Kidney tubule cell (primary cell): ENCODE results near the gene NELL2.

Source experiments
- DNase-seq: peaks from one replicate; pipeline ENCODE4 v3.0.0-alpha.2; 2018; ENCODE audit warnings: low spot score

NELL2 gene

GRCh38 chr12:44616402-44616801 is 259.7 kb downstream of the NELL2 start:
- no peak for DNase-seq

DNA sequence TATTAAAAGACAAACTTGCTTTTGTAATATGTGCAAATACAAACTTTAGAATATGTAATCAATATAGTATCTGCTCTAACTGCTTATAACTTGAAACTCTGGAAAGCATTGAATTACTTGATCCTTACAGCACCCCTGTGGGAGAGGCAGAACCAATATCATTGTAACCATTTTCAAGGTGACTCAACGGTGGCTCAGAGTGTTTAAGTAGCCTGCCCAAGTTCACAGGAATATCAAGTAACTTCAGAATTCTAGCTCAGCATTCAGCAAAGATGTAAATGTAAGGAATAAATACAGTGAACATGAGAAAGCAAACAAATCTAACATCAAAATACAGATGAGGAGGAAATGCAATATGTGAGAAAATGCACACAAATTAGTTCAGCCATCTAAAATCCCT is 264.6 kb downstream of the NELL2 start:
- no peak for DNase-seq

GRCh38 chr12:44603701-44604100 is 272.4 kb downstream of the NELL2 start:
- DNase-seq, result no peak

DNA sequence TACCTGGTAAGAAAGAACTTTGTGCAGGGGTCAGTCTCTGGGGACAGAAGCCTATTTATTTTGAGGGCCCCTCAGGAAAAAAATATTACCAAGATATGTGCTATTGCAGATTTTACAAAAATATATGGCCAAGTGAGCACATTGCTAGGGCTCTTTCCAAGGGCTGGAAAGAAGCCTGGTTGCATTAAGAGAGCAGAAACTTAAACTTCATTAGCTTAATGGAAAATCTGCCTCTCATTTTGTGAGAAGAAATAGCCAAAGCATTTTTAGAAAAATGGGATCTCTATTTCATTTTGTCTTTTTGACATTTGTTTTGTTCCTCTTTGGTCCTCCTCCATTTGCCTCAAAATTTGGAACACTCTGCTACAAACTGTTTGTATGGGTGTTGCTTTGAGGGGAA is 283.5 kb downstream of the NELL2 start:
- DNase-seq, result no peak

DNA sequence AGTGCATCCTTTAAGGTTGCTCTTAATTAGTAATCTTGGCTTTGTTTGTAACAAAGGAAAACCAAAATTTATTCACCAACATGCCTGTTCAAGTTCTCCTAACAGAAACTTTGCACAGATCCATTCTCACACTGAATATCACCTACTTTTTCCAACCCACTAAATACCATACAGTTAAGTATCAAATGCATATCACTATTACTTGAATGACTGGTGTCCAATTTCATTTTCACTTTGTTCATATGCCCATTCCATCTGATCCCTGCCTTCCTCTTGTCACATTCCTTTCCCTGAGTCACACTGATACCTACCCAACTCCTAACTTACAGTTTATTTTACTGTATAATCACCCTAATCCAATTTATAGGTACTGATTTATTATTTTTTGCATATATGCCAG is 286.4 kb downstream of the NELL2 start:
- DNase-seq, result peak; percentile 41

DNA sequence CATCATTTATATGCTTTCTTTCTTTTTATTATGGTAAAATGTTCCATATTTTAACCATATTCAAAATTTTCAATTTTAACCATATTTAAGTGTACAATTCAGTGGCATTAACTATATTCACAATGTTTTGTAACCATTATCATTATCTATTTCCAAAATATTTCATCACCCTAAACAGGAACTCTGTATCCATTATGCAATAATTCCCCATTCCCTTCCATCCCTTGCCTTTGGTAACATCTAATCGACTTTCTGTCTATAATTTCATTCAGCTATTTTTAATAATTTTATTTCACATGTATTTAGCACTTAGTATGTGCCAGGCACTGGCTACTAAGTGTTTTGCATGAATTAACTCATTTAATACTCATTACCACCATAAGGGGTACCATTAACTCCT is 287.5 kb downstream of the NELL2 start:
- DNase-seq, result no peak

DNA sequence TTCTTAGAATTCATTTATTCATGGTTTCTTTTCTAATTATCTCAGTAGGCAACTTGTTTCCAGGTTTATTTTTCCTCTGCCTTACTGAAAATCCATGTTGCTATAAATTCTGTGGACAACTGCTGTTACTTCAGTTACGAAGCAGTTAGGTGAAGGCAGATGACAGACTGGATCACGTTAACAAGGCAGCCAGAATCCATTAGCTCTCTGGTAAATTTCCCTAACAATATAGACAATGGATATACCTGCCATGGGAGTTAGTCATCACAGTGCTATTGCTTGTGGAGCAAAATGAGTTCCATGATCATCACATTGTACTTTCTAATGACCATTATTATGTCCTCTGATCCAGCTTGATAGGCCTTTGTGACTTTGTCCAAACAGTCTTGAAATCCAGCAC is 291.5 kb downstream of the NELL2 start:
- DNase-seq, result no peak

- peak; percentile 25 for DNase-seq
Measured at GRCh38 chr12:44582521-44582920, 293.6 kb downstream of the NELL2 start.

GRCh38 chr12:44581642-44582242 is 294.4 kb downstream of the NELL2 start:
- DNase-seq, result peak; percentile 6

- DNase-seq, result no peak
Measured at GRCh38 chr12:44574586-44574985, 301.5 kb downstream of the NELL2 start.

DNA sequence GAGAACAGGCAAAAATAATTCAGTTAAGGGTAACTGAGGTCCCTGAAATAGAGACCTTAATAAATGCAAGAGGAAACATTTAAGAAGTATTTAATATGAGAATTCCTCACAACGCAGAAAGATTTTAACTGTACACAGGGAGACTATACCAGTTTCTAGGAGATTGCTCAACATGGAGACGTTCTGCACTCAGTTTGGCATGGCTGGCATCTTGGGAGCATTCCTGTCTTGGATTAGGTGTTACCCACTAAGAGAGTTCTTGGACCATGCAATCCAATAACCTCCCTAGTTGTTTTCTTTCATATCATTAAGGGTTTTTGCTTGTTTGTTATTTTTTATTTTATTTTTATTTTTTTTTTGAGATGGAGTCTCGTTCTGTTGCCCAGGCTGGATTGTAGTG is 302.4 kb downstream of the NELL2 start:
- DNase-seq, result no peak

GRCh38 chr12:44571006-44571550 is 305.0 kb downstream of the NELL2 start:
- no peak for DNase-seq

- DNase-seq, result no peak
Measured at GRCh38 chr12:44570036-44570583, 306.0 kb downstream of the NELL2 start.

DNA sequence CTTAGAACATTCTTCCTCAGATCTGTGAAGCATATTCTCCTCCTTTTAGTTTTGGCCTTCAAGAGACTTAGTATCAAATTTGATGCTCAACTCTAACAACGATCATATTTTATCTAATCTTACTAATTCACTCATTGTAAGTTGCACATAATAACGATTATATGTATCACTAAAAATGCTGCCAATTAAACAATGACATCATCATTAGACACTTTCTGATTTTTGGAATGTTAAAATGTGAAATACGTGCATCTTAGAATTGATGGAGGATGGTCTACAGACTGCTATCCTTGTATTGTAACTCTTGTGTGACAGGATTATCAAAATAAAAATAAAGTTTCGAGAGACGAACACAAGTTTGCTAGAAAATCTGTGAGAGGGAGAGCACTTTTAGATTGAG is 311.0 kb downstream of the NELL2 start:
- DNase-seq, result no peak

DNA sequence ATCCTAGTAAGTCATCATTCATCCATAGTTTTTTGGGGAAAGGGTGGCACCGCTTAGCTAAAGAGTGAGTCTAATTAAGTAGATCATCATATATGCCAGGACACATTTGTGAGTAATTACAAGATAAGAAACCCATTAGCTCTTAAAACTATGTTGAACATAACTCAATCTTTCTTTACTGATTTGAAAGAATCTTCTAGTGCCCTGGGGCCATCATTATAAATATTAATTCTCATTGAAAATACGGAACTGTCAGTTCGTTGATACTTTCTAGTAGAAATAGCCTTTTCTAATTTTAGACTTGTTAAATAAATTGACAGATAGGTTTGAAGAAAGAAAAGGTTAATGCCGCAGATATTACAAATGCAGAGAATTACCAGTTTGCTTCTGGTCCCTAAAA is 312.6 kb downstream of the NELL2 start:
- no peak for DNase-seq

GRCh38 chr12:44558340-44559100 is 317.6 kb downstream of the NELL2 start:
- DNase-seq, result no peak

GRCh38 chr12:44555454-44555853 is 320.7 kb downstream of the NELL2 start:
- no peak for DNase-seq

DNA sequence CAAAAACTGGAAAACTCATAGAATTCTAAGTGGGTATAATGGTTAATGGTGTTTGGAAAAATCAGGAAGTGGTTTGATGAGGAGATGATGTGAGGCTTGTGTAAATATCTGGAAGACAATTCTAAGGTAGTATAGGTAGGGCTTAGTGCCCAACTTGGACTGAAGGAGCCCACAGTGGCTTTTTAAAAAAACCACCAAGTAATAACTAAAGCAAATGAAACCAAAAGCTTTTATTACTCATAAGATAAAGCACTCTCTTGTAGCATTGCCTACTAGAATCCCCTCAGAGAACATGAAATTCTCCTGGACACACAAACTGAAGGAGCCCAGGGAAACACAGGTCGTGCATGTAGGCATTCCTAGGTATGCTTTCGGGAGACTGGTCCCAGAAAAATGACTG is 324.5 kb downstream of the NELL2 start:
- no peak for DNase-seq

DNA sequence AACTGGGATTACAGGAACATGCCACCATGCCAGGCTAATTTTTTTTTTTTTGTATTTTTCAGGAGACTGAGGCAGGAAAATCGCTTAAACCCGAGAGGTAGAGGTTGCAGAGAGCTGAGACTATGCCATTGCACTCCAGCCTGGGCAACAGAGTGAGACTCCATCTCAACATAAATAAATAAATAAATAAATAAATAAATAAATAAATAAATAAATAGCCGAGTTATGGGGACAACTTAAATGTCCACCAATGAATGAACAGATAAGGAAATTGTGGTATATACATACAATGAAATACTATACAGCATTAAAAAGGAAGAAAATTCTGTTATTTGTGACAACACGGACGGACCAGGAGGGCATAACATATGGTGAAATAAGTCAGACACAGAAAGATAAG is 325.7 kb downstream of the NELL2 start:
- no peak for DNase-seq

DNA sequence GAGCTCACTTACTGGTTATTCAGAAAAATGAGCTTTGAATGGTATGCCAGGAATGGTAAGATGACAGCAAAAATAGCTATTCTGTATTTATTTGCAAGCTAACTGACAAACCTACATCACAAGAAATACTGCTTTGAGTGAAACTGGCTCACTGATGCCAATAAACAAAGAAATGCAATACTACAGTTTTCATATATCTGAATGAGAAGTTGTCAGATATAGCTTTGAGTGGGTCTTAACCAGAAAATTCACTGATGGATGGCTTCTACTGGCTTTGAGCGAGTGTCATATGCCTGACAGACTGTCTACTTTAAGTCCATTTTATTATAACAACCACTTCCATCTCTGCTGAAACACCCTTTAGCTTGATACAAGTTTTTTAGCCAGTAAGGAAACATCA is 330.1 kb downstream of the NELL2 start:
- no peak for DNase-seq

DNA sequence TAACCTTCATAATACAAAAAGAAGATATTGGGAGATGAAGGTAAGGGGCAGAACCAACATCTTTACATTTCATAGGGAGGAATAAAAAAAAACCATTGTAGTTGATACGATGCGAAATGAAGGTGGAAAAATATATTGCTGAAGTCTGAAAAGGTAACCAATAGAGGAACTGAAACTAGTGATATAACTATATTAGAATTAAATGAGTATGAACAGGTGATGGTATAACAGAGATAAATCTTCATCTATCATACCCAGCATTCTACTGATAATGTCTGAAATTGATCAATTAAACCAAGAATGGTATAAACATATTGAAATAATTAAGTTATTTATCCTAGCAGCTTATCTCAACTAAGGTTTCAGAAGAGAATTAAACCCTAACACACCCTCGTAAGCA is 332.1 kb downstream of the NELL2 start:
- DNase-seq, result no peak

DNA sequence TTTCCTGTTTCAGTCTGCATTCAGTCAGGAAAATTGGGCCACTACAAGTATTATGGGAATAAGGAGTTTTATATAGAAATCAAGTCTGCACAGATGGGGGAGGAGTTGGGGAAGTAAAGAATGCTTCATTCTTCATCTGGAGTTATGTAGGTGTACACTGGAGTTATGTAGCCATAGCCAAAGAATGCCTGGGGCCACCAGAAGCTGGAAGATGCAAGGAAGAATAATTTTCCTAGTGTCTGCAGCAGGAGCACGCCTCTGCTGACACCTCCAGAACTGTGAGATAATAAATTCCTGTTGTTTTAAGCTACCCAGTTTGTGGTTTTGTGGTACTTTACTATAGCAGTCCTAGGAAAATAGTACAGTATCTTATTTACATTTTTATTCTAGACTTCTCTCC is 333.4 kb downstream of the NELL2 start:
- no peak for DNase-seq

DNA sequence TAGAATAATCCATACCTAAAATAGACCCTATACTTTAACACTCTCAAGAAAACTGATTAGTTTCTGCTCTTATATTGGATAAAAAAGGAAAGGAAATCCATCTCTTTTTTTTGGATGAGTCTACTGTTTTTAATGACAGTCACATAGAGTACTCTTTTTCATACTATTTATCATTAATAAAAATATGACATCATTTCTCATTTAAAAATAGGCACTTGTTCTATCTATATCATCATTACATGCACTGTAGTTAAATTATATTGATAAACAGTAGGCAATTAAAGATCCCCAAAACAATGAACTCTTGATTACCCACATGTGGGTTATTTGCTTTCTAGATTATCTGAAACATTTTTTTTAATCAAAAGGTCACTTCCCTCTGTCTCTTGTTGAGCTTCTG is 338.8 kb downstream of the NELL2 start:
- no peak for DNase-seq
